ENCODE data around the gene OLFML1.

OLFML1 gene

DNA sequence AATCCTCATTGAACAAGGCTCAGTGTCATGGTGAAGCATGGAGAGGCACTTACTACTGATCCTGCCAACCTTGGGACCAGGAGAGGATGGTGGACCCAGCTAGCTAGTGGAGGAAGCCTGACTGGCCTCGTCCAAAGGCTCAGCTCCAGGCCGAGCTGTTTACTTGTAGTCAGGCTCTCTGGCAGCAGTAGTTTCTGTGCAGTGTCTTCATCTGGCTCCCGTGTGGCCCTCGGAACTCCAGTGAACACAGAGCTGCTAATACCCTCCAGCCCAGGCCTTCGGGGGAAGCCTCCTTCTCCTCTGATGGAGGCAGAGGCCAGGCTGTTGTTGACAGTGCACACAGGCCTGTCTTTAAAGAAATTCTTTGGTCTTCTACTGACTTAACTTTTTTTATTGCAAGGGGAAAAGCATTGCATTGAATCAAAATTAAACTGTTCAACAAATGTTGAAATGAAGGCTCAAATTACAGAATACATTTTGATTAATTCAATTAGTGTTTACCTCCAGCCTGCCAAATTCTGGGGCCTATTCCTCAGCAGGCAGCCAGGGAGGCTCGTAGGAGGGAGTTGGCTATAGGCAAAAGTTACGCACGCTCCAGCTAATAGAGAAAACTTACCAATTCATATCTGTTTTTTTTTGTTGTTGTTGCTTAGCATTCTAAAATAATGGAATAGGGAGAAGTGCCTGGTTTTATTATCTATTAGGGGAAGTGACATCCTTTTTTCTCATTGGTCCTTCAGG, 47.3 kb downstream of the OLFML1 start:
- Histone ChIP-seq H2AFZ (ENCODE audit: low read depth, low read length) (no peak overlapping the region), H3K9me3 (ENCODE audit: low read length) (no peaks in the 10 kb centered on the region), H3K4me1 (ENCODE audit: insufficient read depth, low read length) (no peaks in the 10 kb centered on the region), H3K36me3 (ENCODE audit: insufficient read depth, low read length) (no peaks in the 10 kb centered on the region), H3K4me3 (ENCODE audit: low read length) (no peak overlapping the region), H3K27me3 (ENCODE audit: insufficient read depth, low read length) (peaks cover 15% of the 10 kb centered on the region)

DNA sequence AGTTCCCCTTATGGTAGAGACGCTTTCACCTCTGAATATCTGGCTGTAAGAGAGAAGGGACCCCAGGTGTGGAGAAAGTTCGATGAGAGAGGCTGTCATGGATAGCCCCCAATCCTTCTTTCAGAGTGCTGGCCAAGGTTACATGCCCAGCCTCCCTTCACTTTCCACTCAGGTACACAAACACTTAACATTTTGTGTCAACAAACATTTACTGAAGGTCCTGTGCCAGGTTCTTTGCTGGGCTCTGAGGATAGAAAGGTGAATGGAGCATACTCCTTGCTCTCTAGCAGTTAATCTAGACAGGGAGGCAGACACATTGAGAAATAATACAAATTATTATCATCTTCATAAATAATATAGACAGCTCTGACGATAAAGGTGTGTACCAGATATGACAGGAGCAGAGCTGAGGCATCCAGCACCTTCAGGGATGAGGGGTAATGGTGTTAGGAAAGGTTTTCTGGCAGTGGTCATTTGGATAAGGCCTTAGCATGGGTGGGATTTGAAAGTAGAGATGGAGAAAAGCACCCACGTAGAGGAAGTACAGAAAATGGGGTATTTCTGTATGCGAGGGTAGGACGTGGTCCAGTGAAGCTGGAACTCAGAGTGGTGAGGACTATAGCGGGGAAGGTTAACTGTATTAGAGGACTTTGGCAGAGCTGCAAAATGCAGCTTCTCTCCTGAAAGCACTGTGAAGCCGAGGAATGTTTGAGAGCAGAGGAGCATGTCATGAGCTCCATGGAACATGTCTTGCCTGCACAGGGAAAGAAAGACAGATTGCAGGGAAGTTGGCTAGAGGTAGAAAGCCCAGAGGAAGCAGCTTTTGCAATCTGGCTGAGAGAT, 48.1 kb downstream of the OLFML1 start:
- Histone ChIP-seq H3K36me3 (ENCODE audit: insufficient read depth, low read length) (no peaks in the 10 kb centered on the region), H3K9me3 (ENCODE audit: low read length) (no peaks in the 10 kb centered on the region), H3K4me3 (ENCODE audit: low read length) (no peak overlapping the region), H2AFZ (ENCODE audit: low read depth, low read length) (no peak overlapping the region), H3K4me1 (ENCODE audit: insufficient read depth, low read length) (no peaks in the 10 kb centered on the region), H3K27me3 (ENCODE audit: insufficient read depth, low read length) (peaks cover 15% of the 10 kb centered on the region)

DNA sequence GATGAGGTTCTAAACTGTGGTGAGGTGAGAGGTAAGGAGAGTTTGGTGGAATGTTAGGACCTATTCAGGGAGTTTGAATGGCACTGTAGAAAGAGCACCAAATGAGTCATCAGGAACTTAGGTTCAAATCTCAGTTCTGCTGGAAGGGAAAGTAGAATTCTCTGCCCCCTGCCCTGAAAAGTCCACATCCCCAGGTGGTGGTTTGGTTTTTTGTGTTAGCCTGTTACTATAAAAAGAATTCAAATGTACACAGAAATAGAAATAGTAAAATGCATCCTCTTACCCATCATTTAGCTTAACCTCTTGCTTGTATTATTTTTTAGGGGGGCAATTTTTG, 48.7 kb downstream of the OLFML1 start:
- no peaks in the 10 kb centered on the region for H3K9me3 ChIP-seq (ENCODE audit: low read length)
- no peak overlapping the region for H3K4me3 ChIP-seq (ENCODE audit: low read length)
- no peaks in the 10 kb centered on the region for H3K36me3 ChIP-seq (ENCODE audit: insufficient read depth, low read length)
- no peaks in the 10 kb centered on the region for H3K4me1 ChIP-seq (ENCODE audit: insufficient read depth, low read length)
- H2AFZ ChIP-seq (ENCODE audit: low read depth, low read length) = no peak overlapping the region
- H3K27me3 ChIP-seq (ENCODE audit: insufficient read depth, low read length) = peaks cover 11% of the 10 kb centered on the region

DNA sequence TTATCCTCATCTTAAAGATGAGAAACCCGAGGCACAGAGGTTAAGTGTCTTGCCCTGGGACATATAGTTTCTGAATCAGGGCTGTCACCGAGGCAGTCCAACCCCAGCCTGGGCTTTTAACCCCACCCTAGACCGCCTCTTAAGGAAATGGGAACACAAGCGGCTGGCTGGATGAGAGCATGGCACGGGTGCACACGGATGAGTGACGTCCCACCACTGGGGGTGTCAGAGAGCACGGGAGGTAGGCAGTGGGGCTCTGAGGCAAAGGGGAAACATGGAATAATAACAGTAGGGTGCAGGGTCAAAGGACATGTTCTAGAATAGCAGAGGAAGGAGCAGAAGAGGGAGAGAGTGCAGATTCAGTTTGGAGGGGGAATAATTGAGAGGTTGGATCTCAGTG, 50.8 kb downstream of the OLFML1 start:
- Histone ChIP-seq H2AFZ (ENCODE audit: low read depth, low read length) (no peak overlapping the region), H3K36me3 (ENCODE audit: insufficient read depth, low read length) (no peaks in the 10 kb centered on the region), H3K4me1 (ENCODE audit: insufficient read depth, low read length) (no peaks in the 10 kb centered on the region), H3K27me3 (ENCODE audit: insufficient read depth, low read length) (peaks cover 2% of the 10 kb centered on the region), H3K9me3 (ENCODE audit: low read length) (no peaks in the 10 kb centered on the region), H3K4me3 (ENCODE audit: low read length) (no peak overlapping the region)

DNA sequence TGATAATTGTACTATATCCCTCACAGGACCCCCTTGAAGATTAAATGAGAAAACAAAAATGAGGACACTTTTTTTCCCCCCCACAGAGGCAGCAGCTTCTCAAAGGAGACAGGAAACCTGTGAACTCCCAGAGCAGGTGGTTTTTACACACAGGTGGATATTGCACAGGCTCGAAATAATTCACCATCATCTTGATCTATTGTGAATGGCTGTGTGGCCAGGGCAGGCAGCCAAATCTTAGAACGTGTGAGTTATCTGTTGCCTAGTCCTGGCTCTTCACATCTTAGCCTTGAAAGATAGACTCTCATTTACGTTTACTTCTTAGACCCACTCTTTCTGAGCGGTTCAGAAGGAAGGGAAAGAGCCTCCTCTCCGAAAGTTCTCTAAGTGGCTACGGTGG, 52.0 kb downstream of the OLFML1 start:
- Histone ChIP-seq H3K27me3 (ENCODE audit: insufficient read depth, low read length) (peaks cover 2% of the 10 kb centered on the region), H3K4me1 (ENCODE audit: insufficient read depth, low read length) (no peaks in the 10 kb centered on the region), H3K36me3 (ENCODE audit: insufficient read depth, low read length) (no peaks in the 10 kb centered on the region), H3K4me3 (ENCODE audit: low read length) (no peak overlapping the region), H2AFZ (ENCODE audit: low read depth, low read length) (no peak overlapping the region), H3K9me3 (ENCODE audit: low read length) (no peaks in the 10 kb centered on the region)

DNA sequence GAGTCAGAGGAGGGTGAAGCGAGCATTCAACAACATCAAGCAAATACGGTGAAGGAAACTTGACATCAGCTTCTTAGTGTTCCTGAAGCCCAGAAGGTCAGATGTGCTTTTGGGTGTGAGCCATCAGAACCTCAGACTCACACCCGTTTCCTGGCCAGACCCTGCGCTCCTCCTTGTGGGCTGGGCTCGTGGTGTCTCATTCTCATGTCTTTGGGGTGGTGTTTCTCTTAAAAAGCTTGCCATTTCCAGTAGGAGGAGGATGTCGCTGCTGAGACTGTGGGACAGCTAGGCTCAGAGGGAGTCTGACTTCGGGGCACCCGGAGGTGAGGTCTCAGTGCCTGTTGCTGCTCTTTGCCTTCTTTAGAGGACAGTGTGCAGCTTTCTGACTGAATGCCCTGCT, 52.7 kb downstream of the OLFML1 start:
- Histone ChIP-seq H2AFZ (ENCODE audit: low read depth, low read length) (no peak overlapping the region), H3K36me3 (ENCODE audit: insufficient read depth, low read length) (no peaks in the 10 kb centered on the region), H3K27me3 (ENCODE audit: insufficient read depth, low read length) (peaks cover 2% of the 10 kb centered on the region), H3K4me3 (ENCODE audit: low read length) (no peak overlapping the region), H3K4me1 (ENCODE audit: insufficient read depth, low read length) (no peaks in the 10 kb centered on the region), H3K9me3 (ENCODE audit: low read length) (no peaks in the 10 kb centered on the region)

DNA sequence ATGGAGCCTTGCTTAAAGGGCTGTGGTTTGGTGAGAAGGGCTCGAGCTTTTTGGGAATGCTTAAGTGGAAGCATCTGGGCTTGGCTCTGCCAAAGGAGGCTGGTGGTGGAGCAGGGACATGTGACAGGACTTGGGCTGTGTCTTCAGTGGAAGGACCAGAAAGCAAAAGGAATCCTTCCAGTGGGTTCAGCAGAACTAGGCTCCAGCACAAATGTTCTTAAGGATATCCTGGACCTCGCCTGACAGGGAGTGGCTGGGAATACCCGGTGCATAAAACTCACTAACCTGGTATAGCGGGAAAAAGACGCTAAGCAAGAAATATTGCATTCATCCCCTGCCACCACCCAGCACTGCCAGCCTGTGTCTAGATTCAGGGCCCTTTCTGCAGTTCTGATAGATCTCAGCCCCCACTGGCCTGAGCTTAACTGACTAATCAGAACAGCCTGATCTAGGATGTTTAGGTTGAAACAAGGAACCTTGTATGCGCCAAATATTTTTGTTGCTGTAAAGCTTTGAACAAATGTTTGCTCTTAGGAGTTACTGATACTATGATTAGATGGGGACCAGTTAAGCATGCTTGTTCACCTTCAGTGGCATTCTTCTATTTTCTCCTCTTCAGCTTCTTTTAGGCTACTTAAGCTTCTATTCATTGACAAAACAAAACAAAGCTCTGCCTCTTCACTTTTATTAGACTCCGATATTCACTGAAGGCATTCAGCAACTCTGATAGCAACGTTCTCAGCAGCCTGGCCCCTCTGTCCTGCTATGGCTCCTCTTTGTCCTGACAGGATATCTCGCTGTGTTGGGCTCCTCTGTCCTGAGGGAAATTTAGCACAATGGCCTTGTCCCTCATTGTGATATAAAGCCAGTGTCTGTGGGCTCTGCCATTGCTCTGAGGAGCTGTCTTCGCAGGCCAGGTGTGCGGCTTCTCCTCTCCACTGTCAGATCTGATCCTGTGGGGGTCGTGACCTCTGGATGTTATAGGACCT, 53.5 kb downstream of the OLFML1 start:
- H3K9me3 ChIP-seq (ENCODE audit: low read length) = no peaks in the 10 kb centered on the region

DNA sequence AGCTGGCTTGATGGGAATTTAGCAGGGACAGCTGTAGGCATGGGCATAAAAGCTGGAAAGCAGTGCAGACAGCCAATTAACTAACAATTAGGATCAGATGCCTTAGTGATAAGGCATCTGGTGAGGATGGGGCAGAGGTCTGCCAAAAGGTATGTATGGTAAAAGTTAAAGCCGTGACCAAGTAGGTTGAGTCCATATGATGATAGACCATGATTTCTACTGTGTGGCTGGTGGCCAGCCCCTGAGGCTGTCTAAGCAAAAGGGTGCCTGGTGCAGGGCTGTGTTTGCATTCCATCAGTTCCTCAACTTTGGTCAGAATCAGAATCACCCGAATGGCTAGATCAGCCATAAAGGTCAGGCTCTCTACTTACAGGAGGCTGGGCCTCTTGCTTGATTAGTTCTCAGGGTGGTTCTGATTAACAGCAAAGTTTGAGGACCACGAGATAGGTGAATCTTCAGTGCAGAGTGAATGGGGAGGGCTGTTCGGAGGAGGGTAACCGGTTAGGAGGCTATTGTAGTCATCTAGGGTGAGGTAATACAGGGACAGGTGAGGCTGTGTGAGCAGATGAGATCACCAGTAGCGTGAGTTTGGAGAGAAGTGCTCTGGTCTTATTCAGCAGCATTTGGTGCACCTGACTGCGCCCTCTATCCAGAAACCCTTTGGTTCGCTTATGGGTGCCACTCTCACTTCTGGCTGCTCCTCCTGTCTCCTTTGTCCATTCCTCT, 55.7 kb downstream of the OLFML1 start:
- Histone ChIP-seq H3K9me3 (ENCODE audit: low read length) (no peaks in the 10 kb centered on the region), H3K27me3 (ENCODE audit: insufficient read depth, low read length) (no peaks in the 10 kb centered on the region), H3K4me3 (ENCODE audit: low read length) (no peak overlapping the region), H3K36me3 (ENCODE audit: insufficient read depth, low read length) (no peaks in the 10 kb centered on the region), H3K4me1 (ENCODE audit: insufficient read depth, low read length) (no peaks in the 10 kb centered on the region), H2AFZ (ENCODE audit: low read depth, low read length) (no peak overlapping the region)

More for the DNA sequence above, 53.5 kb downstream of the OLFML1 start:
- no peaks in the 10 kb centered on the region for H3K4me1 ChIP-seq (ENCODE audit: insufficient read depth, low read length)
- H2AFZ ChIP-seq (ENCODE audit: low read depth, low read length) = no peak overlapping the region
- H3K4me3 ChIP-seq (ENCODE audit: low read length) = no peak overlapping the region
- peaks cover 2% of the 10 kb centered on the region for H3K27me3 ChIP-seq (ENCODE audit: insufficient read depth, low read length)
- no peaks in the 10 kb centered on the region for H3K36me3 ChIP-seq (ENCODE audit: insufficient read depth, low read length)

DNA sequence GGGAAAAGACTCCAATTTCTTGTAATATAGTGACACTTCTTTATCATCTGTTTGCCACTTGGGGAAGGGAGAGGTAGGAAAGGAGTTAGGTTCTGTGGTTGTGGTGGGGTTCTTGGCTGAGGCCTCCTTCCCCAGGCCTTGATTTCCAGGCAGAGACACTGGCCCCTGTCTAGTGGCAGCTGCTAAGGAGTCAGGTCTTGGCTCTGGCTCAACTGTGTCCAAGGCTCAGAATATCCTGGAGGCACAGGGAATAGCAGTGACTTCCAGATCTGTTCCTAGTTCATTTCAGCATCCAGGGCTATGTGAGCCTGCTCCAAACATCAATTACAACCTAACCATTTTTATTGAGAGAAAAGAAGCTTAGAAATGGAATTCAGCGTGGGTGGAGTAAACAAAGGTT, 58.0 kb downstream of the OLFML1 start:
- H3K4me3 ChIP-seq (ENCODE audit: low read length) = no peak overlapping the region
- H2AFZ ChIP-seq (ENCODE audit: low read depth, low read length) = no peak overlapping the region
- H3K4me1 ChIP-seq (ENCODE audit: insufficient read depth, low read length) = no peaks in the 10 kb centered on the region
- H3K9me3 ChIP-seq (ENCODE audit: low read length) = no peaks in the 10 kb centered on the region
- peaks cover 7% of the 10 kb centered on the region for H3K27me3 ChIP-seq (ENCODE audit: insufficient read depth, low read length)
- H3K36me3 ChIP-seq (ENCODE audit: insufficient read depth, low read length) = no peaks in the 10 kb centered on the region

DNA sequence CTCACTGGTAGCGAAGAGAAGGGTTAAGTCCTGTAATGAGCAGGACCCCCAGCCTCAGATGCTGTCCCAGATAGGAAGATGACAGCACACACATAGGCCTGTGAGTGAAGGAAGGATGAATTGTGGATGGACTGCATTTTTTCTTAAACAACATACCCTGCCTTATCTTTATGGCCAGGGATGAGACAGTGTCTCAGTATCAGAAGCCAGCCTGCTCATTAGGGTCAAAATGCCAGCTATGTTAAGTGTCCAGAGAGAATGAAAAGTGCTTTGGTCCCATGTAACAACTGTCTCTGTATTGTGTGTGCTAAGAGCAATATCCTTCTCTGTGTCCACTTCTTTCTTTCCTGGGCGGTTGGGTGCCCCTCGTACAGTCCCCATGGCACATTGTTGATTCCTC, 58.7 kb downstream of the OLFML1 start:
- peaks cover 7% of the 10 kb centered on the region for H3K27me3 ChIP-seq (ENCODE audit: insufficient read depth, low read length)
- H3K36me3 ChIP-seq (ENCODE audit: insufficient read depth, low read length) = no peaks in the 10 kb centered on the region
- no peaks in the 10 kb centered on the region for H3K9me3 ChIP-seq (ENCODE audit: low read length)
- no peak overlapping the region for H3K4me3 ChIP-seq (ENCODE audit: low read length)
- no peaks in the 10 kb centered on the region for H3K4me1 ChIP-seq (ENCODE audit: insufficient read depth, low read length)
- H2AFZ ChIP-seq (ENCODE audit: low read depth, low read length) = no peak overlapping the region

DNA sequence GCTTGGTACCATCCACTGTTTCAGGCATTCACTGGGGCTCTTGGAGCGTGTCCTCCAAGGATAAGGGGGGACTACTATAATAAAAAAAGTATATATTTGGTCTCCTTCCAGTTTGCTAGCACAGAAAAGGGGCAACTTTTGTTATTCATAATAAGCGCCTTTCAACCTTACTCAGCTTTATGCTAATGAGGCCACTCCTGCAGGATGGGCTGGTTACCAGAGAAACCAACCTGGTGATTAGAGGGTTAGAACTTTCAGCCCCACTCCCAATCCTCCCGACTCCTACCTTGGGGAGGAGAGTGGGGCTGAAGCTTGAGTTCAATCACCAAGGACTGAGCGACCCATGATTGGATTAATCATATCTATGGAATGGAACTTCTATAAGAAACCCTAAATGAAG, 60.3 kb downstream of the OLFML1 start:
- Histone ChIP-seq H3K4me1 (ENCODE audit: insufficient read depth, low read length) (no peaks in the 10 kb centered on the region), H2AFZ (ENCODE audit: low read depth, low read length) (no peak overlapping the region), H3K27me3 (ENCODE audit: insufficient read depth, low read length) (peaks cover 7% of the 10 kb centered on the region), H3K36me3 (ENCODE audit: insufficient read depth, low read length) (no peaks in the 10 kb centered on the region), H3K4me3 (ENCODE audit: low read length) (no peak overlapping the region), H3K9me3 (ENCODE audit: low read length) (no peaks in the 10 kb centered on the region)

DNA sequence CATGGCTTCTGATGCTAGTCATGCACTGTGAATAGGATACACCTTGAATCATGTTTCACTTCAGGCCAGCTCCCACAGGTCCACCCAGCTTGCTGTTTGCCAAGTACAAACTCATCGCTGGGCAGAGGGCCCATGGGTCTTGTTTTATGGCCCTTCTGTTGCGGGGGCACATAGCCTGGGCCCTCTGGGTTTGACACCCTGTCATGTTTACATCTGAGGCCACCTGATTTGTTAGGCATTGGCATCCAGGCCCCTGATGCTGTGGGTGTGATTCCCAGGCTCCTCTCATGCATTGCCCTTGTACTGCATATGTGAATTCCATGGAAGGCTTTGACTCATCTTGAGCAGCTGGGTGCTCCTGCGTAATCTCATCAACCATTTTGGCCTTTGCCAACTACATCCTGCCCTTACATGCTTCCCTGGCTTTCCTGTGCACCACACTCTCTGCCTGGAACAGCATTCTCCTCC, 61.1 kb downstream of the OLFML1 start:
- H3K9me3 ChIP-seq (ENCODE audit: low read length) = no peaks in the 10 kb centered on the region
- H3K4me3 ChIP-seq (ENCODE audit: low read length) = no peak overlapping the region
- H3K4me1 ChIP-seq (ENCODE audit: insufficient read depth, low read length) = no peaks in the 10 kb centered on the region
- H2AFZ ChIP-seq (ENCODE audit: low read depth, low read length) = no peak overlapping the region
- peaks cover 7% of the 10 kb centered on the region for H3K27me3 ChIP-seq (ENCODE audit: insufficient read depth, low read length)
- H3K36me3 ChIP-seq (ENCODE audit: insufficient read depth, low read length) = no peaks in the 10 kb centered on the region

Measured in neuron (in vitro differentiated cells).